ENCODE data around the gene CAMSAP1.

Gene CAMSAP1

GRCh38 chr9:135827866-135828580 lies 79.3 kb downstream of the CAMSAP1 start:
- no peak for DNase-seq

- DNase-seq = no peak
Observed at GRCh38 chr9:135827301-135827700, 80.0 kb downstream of the CAMSAP1 start.

- no peak for DNase-seq
Observed at GRCh38 chr9:135826188-135826545, 81.2 kb downstream of the CAMSAP1 start.

GRCh38 chr9:135825435-135826187 lies 81.7 kb downstream of the CAMSAP1 start:
- DNase-seq = no peak

GRCh38 chr9:135823036-135823435 lies 84.3 kb downstream of the CAMSAP1 start:
- no peak for DNase-seq

- DNase-seq = no peak
Observed at GRCh38 chr9:135822374-135822755, 85.0 kb downstream of the CAMSAP1 start.

- no peak for DNase-seq
Observed at GRCh38 chr9:135821733-135822373, 85.5 kb downstream of the CAMSAP1 start.

- DNase-seq = no peak
Observed at GRCh38 chr9:135821116-135821515, 86.2 kb downstream of the CAMSAP1 start.

GRCh38 chr9:135820661-135821060 lies 86.7 kb downstream of the CAMSAP1 start:
- no peak for DNase-seq

- no peak for DNase-seq
Observed at GRCh38 chr9:135819905-135820304, 87.4 kb downstream of the CAMSAP1 start.

GRCh38 chr9:135818718-135819475 lies 88.4 kb downstream of the CAMSAP1 start:
- no peak for DNase-seq

- no peak for DNase-seq
Observed at GRCh38 chr9:135817951-135818717, 89.2 kb downstream of the CAMSAP1 start.

- no peak for DNase-seq
Observed at GRCh38 chr9:135816651-135816970, 90.7 kb downstream of the CAMSAP1 start.

GRCh38 chr9:135815830-135816650 lies 91.3 kb downstream of the CAMSAP1 start:
- no peak for DNase-seq

- DNase-seq = no peak
Observed at GRCh38 chr9:135815413-135815812, 91.9 kb downstream of the CAMSAP1 start.

- DNase-seq = no peak
Observed at GRCh38 chr9:135814421-135815095, 92.8 kb downstream of the CAMSAP1 start.

- no peak for DNase-seq
Observed at GRCh38 chr9:135813671-135814290, 93.6 kb downstream of the CAMSAP1 start.

GRCh38 chr9:135812961-135813360 lies 94.4 kb downstream of the CAMSAP1 start:
- DNase-seq = no peak

GRCh38 chr9:135811801-135812200 lies 95.5 kb downstream of the CAMSAP1 start:
- no peak for DNase-seq

GRCh38 chr9:135810806-135811575 lies 96.4 kb downstream of the CAMSAP1 start:
- no peak for DNase-seq
